HepG2 (cell line): ENCODE results near the gene SH2D2A. TPM values are rescaled to one million over a fixed set of nuclear protein-coding genes. Genes with fewer than 3 reads are reported as not detected.

ENCODE experiments used
- ATAC-seq: fragments of 200-7000 bp; cut with Tn5 transposase; 3 replicates; pipeline ENCODE4 v1.9.1; 2020; ENCODE audit warnings: mild to moderate bottlenecking, moderate library complexity
- BruUV-seq: library from RNA; stranded (reverse); fragments of 400-500 nt; replicated peaks from 2 replicates; lab custom pipeline; 2021; lab: Mats Ljungman, UMichigan
- CTCF ChIA-PET: fragments of 300-600 bp; formaldehyde crosslinking; extraction: SDS; loops from one replicate; lab custom pipeline; 2021; ENCODE audit warnings: low total read pairs, inconsistent platforms, low intra/inter-chr PET ratio; lab: Yijun Ruan, JAX
- POLR2A ChIA-PET: fragments of 350-600 bp; sonication (Branson Sonifier 250); formaldehyde crosslinking; loops from one replicate; lab custom pipeline; 2020; ENCODE audit warnings: antibody characterized with exemption, inconsistent platforms; lab: Yijun Ruan, JAX
- DNase-seq: peaks from one replicate; pipeline ENCODE4 v3.0.0-alpha.2; 2015; ENCODE audit warnings: low spot score
- FAIRE-seq: peaks from 3 replicates; lab custom pipeline; 2011; peaks lifted over from hg19 to GRCh38; lab: Jason Lieb, UNC
- H2AFZ ChIP-seq: one replicate; pipeline ENCODE4 v1.6.1; 2011; ENCODE audit warnings: low read length, inconsistent platforms
- H3K27ac ChIP-seq: fragments of 300-600 bp; 3 replicates; pipeline ENCODE4 v1.8.0; 2011; ENCODE audit warnings: mixed run types, mild to moderate bottlenecking, mixed read lengths, low read length, inconsistent platforms; ENCODE audit not compliant: insufficient read depth; ENCODE audit errors: extremely low read length
- H3K27me3 ChIP-seq, 2 experiments: fragments of 200-600 bp in 1 of 2; 2 replicates in 1 of 2; 3 replicates in 1 of 2; pipeline versions ENCODE4 v1.6.0 to v1.8.0; 2011; ENCODE audit warnings: low read length in 2 of 2, mild to moderate bottlenecking in 2 of 2, moderate library complexity in 2 of 2, inconsistent platforms in 1 of 2; ENCODE audit not compliant: insufficient read depth in 2 of 2, control insufficient read depth in 1 of 2
- H3K36me3 ChIP-seq, 2 experiments: fragments of 200-600 bp in 1 of 2; replicated peaks in 1 of 2; 2 replicates in 1 of 2; 3 replicates in 1 of 2; pipeline versions ENCODE4 v1.5.1 to v1.8.0; 2011; ENCODE audit warnings: low read length in 2 of 2, inconsistent platforms in 1 of 2; ENCODE audit not compliant: insufficient read depth in 2 of 2, control insufficient read depth in 1 of 2
- H3K4me1 ChIP-seq: 2 replicates; pipeline ENCODE4 v1.5.1; 2012; ENCODE audit warnings: low read length, inconsistent platforms; ENCODE audit not compliant: insufficient read depth
- H3K4me2 ChIP-seq: 2 replicates; pipeline ENCODE4 v1.6.0; 2011; ENCODE audit warnings: low read depth, low read length, inconsistent platforms
- H3K4me3 ChIP-seq, 3 experiments: fragments of 200-600 bp in 1 of 3; sonication (generic), shearing (Covaris generic) in 1 of 3; replicated peaks in 1 of 3; 2 replicates each; pipeline ENCODE4 v1.5.1; 2011 to 2016; ENCODE audit warnings: low read length in 3 of 3, inconsistent platforms in 2 of 3, low read depth in 2 of 3, mild to moderate bottlenecking in 2 of 3, control low read depth in 1 of 3, mixed read lengths in 1 of 3; ENCODE audit not compliant: insufficient read depth in 1 of 3
- H3K79me2 ChIP-seq: one replicate; pipeline ENCODE4 v1.6.1; 2011; ENCODE audit warnings: low read length, inconsistent platforms; ENCODE audit not compliant: insufficient read depth
- H3K9ac ChIP-seq: 2 replicates; pipeline ENCODE4 v1.6.0; 2011; ENCODE audit warnings: mild to moderate bottlenecking, low read depth, low read length, inconsistent platforms; ENCODE audit not compliant: insufficient read depth
- H3K9me3 ChIP-seq: 2 replicates; pipeline ENCODE4 v1.5.1; 2012; ENCODE audit warnings: mild to moderate bottlenecking, low read length
- H4K20me1 ChIP-seq: 2 replicates; pipeline ENCODE4 v1.6.0; 2011; ENCODE audit warnings: inconsistent platforms, mild to moderate bottlenecking, low read length, moderate library complexity; ENCODE audit not compliant: insufficient read depth
- MAFK ChIP-seq, 2 experiments: IDR thresholded peaks in 1 of 2; conservative IDR thresholded peaks in 1 of 2; 2 replicates each; pipeline ENCODE4 v1.6.1; 2011; ENCODE audit warnings: improper control_type of control experiment in 2 of 2, low read length in 2 of 2
- NBN ChIP-seq: fragments of 450-650 bp; conservative IDR thresholded peaks from 2 replicates; pipeline ENCODE4 v1.6.1; 2017
- SRY ChIP-seq: sonication (generic); formaldehyde crosslinking; IDR thresholded peaks from 2 replicates; pipeline ENCODE4 v1.8.0; 2022; ENCODE audit warnings: mild to moderate bottlenecking, missing genetic modification reagents
- ZMAT5 ChIP-seq: sonication (generic); formaldehyde crosslinking; IDR thresholded peaks from 2 replicates; pipeline ENCODE4 v1.5.0; 2020; ENCODE audit warnings: mild to moderate bottlenecking, low read depth, missing genetic modification reagents, borderline replicate concordance
- ZNF142 ChIP-seq: sonication (generic); formaldehyde crosslinking; IDR thresholded peaks from 2 replicates; pipeline ENCODE4 v1.4.0; 2020; ENCODE audit warnings: missing genetic modification reagents
- ZNF292 ChIP-seq: sonication (generic); formaldehyde crosslinking; IDR thresholded peaks from 2 replicates; pipeline ENCODE4 v1.8.1; 2022; ENCODE audit warnings: mild to moderate bottlenecking, low read depth, missing genetic modification reagents, borderline replicate concordance
- ZNF558 ChIP-seq: sonication (generic); formaldehyde crosslinking; IDR thresholded peaks from 2 replicates; pipeline ENCODE4 v1.9.0; 2022; ENCODE audit warnings: mild to moderate bottlenecking, missing genetic modification reagents, borderline replicate concordance
- ZNF652 ChIP-seq: IDR thresholded peaks from 2 replicates; pipeline ENCODE4 v1.6.1; 2016; ENCODE audit warnings: low read depth, borderline replicate concordance
- ZNF768 ChIP-seq: sonication (generic); formaldehyde crosslinking; IDR thresholded peaks from 2 replicates; pipeline ENCODE4 v1.4.0; 2020; ENCODE audit warnings: missing genetic modification reagents
- WGBS: methylation state at CpG from one replicate; pipeline ENCODE4 v1.1.6; 2017; ENCODE audit warnings: low lambda C conversion rate; 5-methylcytosine and 5-hydroxymethylcytosine counted together
- in situ Hi-C: cut with HindIII; loops from 2 replicates; pipeline ENCODE4 v1.10.0; 2017; ENCODE audit warnings: low pct_unique_long_range_greater_than_20kb; ENCODE audit not compliant: extremely low pct_ligation_motif_present
- intact Hi-C: fragments of 100-400 bp; cut with micrococcal nuclease; formaldehyde crosslinking; loops from one replicate; pipeline ENCODE4 v1.10.0; 2022; ENCODE audit not compliant: unreplicated experiment
- polyA plus RNA-seq, 8 experiments: library from polyadenylated mRNA; depleted of rRNA in 3 of 8; stranded (reverse) in 7 of 8; unstranded in 1 of 8; fragments of >200 nt; fragmentation: Illumina TruSeq in 4 of 8; extraction: Trizol in 4 of 8; gene quantifications; 2 replicates each; pipeline versions ENCODE4 v1.2.1 to v1.2.3, GENCODE V29; 2011 to 2016; ENCODE audit warnings: low read depth in 4 of 8, missing spikeins in 1 of 8, mixed read lengths in 1 of 8; ENCODE audit not compliant: insufficient read depth in 1 of 8
- total RNA-seq, 5 experiments: library from RNA; depleted of rRNA; stranded (reverse); fragments of >200 nt; fragmentation: Illumina TruSeq; extraction: Trizol; gene quantifications; 2 replicates each; pipeline ENCODE4 v1.2.3, GENCODE V29; 2016; ENCODE audit warnings: low read depth in 1 of 5

SH2D2A gene
- total and polyA plus RNA-seq, 2 of the 13 experiments (the other 11 are each of a cell fraction or from before 2014, with no cell fraction given), result 0.57 to 0.73 TPM

- Histone ChIP-seq H3K79me2 (no peaks in the 10 kb centered on the region), H2AFZ (no peak overlapping the region), H3K4me2 (no peak overlapping the region), H3K27me3 (no peaks in the 10 kb centered on the region), H3K36me3 (no peaks in the 10 kb centered on the region), H3K4me3 (no peak overlapping the region), H4K20me1 (no peaks in the 10 kb centered on the region), H3K27ac (no peak overlapping the region), H3K4me1 (peaks cover 3% of the 10 kb centered on the region), H3K9ac (no peak overlapping the region), H3K9me3 (no peaks in the 10 kb centered on the region)
- intact Hi-C loops, result no loop called here
- DNase-seq, result no peak
- CTCF ChIA-PET, result no interaction called here
- in situ Hi-C loops, result no loop called here
- FAIRE-seq, result no peak
- ATAC-seq, result no peak
- POLR2A ChIA-PET, result interaction anchor here (1.1 kb wide), 1 partner anchor 9 kb away, joined by 5 read pairs; the partner anchor contains the start of gene HDGF
- 86% methylated on average over 4 of the region's 4 CpGs for WGBS
- TF ChIP-seq ZMAT5 (CRISPR knock-in tag) (no peak), ZNF768 (CRISPR knock-in tag) (no peak), ZNF652 (CRISPR knock-in tag) (no peak), ZNF142 (CRISPR knock-in tag) (no peak), NBN (no peak), MAFK (conservative IDR thresholded peaks at IDR 0.05 in 1 of 2, IDR thresholded peaks at IDR 0.05 in 1 of 2; ENCODE audit: low read length in 2 of 2) (no peak), SRY (no peak), ZNF292 (CRISPR knock-in tag) (no peak), ZNF558 (CRISPR knock-in tag) (no peak)
- no TSS peak for BruUV-seq
Measured at GRCh38 chr1:156760796-156761104, 55.9 kb downstream of the SH2D2A start.
